Activated T-helper 1 cell treated with anti-CD3 and anti-CD28 coated beads, Interleukin-12 subunit alpha, Interleukin-12 subunit beta, Interleukin-2, Interleukin-4 antibody, amounts not matched to agents 30 ng/mL and 10 ng/mL and 1 ng/mL, durations not matched to agents 14 hours and 24 hours and 36 hours (primary cell): ENCODE results near the gene IGSF5. TPM values are rescaled to one million over a fixed set of nuclear protein-coding genes. Genes with fewer than 3 reads are reported as not detected.

Source experiments
- DNase-seq: peaks from one replicate; pipeline ENCODE4 v3.0.0; 2021; ENCODE audit warnings: low spot score
- H3K27ac Mint-ChIP-seq: one replicate; pipeline ENCODE4 v1.8.0; 2021; ENCODE audit warnings: mild to moderate bottlenecking, mixed read lengths
- H3K27me3 Mint-ChIP-seq: one replicate; pipeline ENCODE4 v1.8.0; 2022; ENCODE audit warnings: mild to moderate bottlenecking, moderate library complexity, mixed read lengths; ENCODE audit not compliant: insufficient read depth
- H3K36me3 Mint-ChIP-seq: one replicate; pipeline ENCODE4 v1.8.0; 2021; ENCODE audit warnings: low read depth, mixed read lengths
- H3K4me1 Mint-ChIP-seq: one replicate; pipeline ENCODE4 v1.8.0; 2021; ENCODE audit warnings: low read depth, mixed read lengths
- H3K4me3 Mint-ChIP-seq: one replicate; pipeline ENCODE4 v1.8.0; 2021; ENCODE audit warnings: mild to moderate bottlenecking, moderate library complexity, mixed read lengths
- H3K9me3 Mint-ChIP-seq: one replicate; pipeline ENCODE4 v1.8.0; 2021; ENCODE audit warnings: mixed read lengths
- intact Hi-C: fragments of 100-400 bp; cut with micrococcal nuclease; formaldehyde crosslinking; loops from one replicate; pipeline ENCODE4 v1.15.1; 2024
- total RNA-seq: library from RNA; stranded (reverse); gene quantifications from 2 replicates; pipeline ENCODE4 v1.2.3, GENCODE V29; 2022

Gene IGSF5
- total RNA-seq, 1 donor from 2014 or later: not detected

DNA sequence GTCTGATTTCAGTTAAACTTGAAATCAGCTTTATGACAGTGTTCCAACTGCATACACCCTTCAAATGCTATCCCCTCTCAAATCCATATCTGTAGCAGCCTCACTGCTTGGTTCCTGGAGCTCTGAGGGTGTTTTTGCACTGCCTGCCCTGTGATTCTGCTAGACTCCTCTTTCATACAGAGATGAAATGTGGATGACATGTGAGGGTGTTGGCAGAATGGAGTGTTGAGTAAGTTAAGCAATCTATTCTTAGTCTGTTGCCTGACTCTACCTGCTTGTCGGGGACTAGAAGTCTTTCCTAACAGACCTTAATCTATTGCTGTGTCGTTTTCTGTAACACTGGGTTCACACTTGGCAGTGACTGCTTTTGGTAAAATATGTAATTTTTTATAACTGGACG lies 9.8 kb downstream of the IGSF5 start:
- Mint-ChIP-seq H3K27me3 (no peaks in the 10 kb centered on the region), H3K36me3 (no peaks in the 10 kb centered on the region), H3K9me3 (no peaks in the 10 kb centered on the region), H3K4me3 (no peak overlapping the region), H3K27ac (no peak overlapping the region), H3K4me1 (no peaks in the 10 kb centered on the region)
- intact Hi-C loops: no loop called here
- no peak for DNase-seq

DNA sequence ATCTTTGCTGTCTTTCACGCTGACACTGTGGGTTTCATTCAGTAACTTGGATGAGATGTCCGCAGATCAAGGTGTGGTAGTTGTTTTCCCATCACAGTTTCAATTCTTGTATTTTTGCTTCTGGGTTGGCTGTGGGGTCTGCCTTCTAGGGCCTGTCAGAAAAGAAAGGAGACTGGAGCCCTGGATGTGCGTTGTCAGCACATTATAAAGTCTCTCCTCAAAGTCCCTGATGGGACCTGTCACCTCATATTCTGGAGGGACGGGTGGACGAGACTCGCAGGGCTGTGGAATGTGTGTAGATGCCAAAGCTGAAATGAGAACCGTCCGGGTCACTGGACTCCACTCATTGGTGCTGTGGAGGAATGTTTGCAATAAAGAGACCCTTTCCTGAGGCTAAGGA lies 11.3 kb downstream of the IGSF5 start:
- no peaks in the 10 kb centered on the region for H3K9me3 Mint-ChIP-seq
- no peak overlapping the region for H3K27ac Mint-ChIP-seq
- intact Hi-C loops: no loop called here
- no peak for DNase-seq
- H3K4me1 Mint-ChIP-seq: no peaks in the 10 kb centered on the region
- no peaks in the 10 kb centered on the region for H3K36me3 Mint-ChIP-seq
- no peaks in the 10 kb centered on the region for H3K27me3 Mint-ChIP-seq
- H3K4me3 Mint-ChIP-seq: no peak overlapping the region

DNA sequence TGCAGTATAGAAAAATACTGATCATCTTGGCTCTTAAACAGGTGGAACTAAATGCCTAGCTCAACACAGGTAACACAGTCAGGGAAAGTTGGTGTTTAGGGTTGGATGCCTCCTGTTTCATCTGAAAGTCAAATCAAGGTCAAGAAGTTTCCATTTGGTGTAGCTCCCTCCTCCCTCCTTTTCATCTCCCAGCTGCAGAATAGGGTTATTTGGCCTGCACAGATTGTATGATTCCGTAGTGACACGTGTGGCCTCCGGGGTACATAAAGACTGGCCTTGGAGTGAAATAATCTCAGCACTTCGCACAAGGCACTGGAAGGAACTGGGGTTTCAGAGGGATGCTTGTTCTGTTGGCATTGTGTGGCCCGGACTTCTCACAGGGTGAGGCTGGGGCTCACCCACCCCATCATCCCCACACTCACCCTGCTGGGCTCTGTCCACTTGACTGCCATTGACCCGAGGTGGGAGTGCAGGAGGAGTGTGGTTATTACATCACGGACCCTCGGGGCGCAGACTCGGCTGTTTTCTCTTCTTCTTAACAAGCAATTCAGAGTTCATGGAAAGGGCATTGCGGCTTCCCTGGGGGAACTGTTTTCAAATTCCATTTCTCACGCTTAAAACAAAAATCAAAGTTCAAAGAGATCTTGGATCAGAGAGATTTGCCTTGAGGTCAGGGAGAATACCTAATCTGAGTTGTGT lies 18.4 kb downstream of the IGSF5 start:
- Mint-ChIP-seq H3K4me1 (no peaks in the 10 kb centered on the region), H3K4me3 (no peak overlapping the region), H3K36me3 (no peaks in the 10 kb centered on the region), H3K27me3 (no peaks in the 10 kb centered on the region), H3K27ac (no peak overlapping the region), H3K9me3 (peaks cover 5% of the 10 kb centered on the region)
- DNase-seq: no peak
- intact Hi-C loops: no loop called here

DNA sequence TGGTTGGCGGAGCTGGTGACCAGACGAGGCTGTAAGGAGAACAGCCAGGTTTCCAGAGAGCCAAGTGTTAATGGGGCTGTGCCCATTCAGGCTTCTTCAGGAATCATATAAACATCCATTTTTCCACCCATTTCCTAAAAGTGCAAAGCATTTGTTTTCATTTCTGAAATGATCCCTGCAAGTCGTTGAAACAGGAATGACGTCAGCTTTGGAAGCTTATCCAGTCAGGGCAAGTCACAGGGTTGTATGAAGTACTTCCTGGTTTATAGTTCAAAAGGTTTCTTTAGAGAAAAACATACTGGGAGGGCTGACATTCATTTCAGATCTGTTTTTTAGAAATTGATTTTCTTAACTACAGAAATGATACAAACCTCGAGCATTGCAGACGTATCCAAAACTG lies 29.2 kb downstream of the IGSF5 start:
- Mint-ChIP-seq H3K4me3 (no peak overlapping the region), H3K36me3 (no peaks in the 10 kb centered on the region), H3K4me1 (no peaks in the 10 kb centered on the region), H3K27ac (no peak overlapping the region), H3K27me3 (no peaks in the 10 kb centered on the region), H3K9me3 (no peaks in the 10 kb centered on the region)
- DNase-seq: no peak
- intact Hi-C loops: no loop called here

DNA sequence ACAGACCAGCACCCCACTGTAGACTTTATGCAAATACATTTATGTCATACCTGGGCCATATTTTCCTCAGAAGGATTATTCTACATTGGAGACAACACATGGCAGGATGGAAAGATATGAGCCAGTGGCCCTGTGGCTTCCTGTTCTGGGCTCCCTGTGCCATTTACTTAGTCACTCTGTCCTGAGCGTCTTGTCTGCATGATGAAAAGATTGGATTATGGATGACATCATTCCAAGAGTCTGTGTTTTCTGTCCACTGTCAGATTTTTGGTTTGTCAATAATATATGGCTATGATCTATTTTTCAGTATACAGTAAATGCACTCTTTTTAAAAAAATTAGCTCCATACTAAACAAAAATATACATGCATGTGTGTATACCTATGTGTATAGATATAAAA lies 30.8 kb downstream of the IGSF5 start:
- H3K36me3 Mint-ChIP-seq: no peaks in the 10 kb centered on the region

DNA sequence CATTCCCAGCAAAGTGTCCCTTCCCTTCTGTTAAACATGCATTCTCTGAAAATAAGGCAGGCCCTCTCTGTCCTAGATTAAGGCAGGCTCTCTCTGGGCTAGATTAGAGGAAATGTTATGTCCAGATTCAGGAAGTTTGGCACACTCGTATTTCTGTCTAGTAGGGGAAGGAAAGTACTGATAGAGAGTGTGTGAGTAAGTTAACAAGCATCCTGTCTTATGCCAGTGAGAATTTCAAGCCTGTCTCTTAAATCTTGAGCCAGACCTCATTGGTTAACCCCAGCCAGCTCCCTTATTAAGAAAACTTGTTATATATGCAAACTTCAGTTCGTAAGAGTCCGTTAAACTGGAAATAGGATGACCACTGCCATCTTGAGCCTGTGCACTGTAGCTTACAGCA lies 31.6 kb downstream of the IGSF5 start:
- DNase-seq: no peak
- Mint-ChIP-seq H3K27ac (no peak overlapping the region), H3K27me3 (no peaks in the 10 kb centered on the region), H3K9me3 (no peaks in the 10 kb centered on the region), H3K36me3 (no peaks in the 10 kb centered on the region), H3K4me3 (no peak overlapping the region), H3K4me1 (no peaks in the 10 kb centered on the region)
- intact Hi-C loops: no loop called here

More for the DNA sequence above, 30.8 kb downstream of the IGSF5 start:
- Mint-ChIP-seq H3K9me3 (no peaks in the 10 kb centered on the region), H3K27ac (no peak overlapping the region), H3K4me3 (no peak overlapping the region), H3K27me3 (no peaks in the 10 kb centered on the region), H3K4me1 (no peaks in the 10 kb centered on the region)
- no peak for DNase-seq
- intact Hi-C loops: no loop called here

DNA sequence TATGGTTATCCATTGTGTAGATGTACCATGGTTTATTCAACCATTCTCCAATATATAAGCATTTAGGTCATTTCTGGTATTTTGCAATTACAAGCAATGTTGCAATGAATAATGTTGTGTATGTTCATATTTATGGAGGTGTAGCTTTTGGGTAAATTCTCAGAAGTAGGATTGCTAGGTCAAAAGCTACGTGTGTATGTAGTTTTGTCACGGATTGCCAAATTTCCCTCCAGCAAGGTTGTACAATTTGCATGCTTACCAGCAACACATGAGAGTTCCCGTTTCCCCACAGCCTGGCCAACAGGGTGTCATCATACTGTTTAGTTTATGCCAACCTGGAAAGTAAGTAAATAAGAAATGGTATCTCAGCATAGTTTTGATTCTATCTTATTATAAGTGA lies 36.3 kb downstream of the IGSF5 start:
- H3K4me3 Mint-ChIP-seq: no peak overlapping the region
- DNase-seq: no peak
- intact Hi-C loops: no loop called here
- no peaks in the 10 kb centered on the region for H3K9me3 Mint-ChIP-seq
- H3K27ac Mint-ChIP-seq: no peak overlapping the region
- H3K4me1 Mint-ChIP-seq: no peaks in the 10 kb centered on the region
- no peaks in the 10 kb centered on the region for H3K36me3 Mint-ChIP-seq
- H3K27me3 Mint-ChIP-seq: no peaks in the 10 kb centered on the region

DNA sequence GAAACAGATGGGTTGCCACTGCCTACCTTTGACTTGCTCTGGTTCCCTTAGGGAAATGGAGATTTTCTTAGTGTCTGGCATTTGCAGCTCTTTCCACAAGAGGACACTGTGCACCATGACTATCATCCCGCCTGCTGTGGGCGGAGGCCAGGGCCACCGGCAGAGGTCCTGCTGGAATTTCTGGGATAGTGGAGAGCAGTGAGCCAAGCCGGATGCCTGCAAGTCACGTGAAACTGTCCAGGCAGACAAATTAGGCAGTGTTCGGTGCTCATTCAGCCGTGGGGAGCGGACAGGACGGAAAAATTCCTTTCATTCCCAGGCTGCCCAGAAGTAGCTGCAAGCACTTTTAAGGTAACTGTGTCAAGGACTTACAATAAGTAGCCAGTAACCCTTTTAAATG lies 43.4 kb downstream of the IGSF5 start:
- Mint-ChIP-seq H3K27ac (no peak overlapping the region), H3K9me3 (no peaks in the 10 kb centered on the region), H3K4me1 (no peaks in the 10 kb centered on the region), H3K36me3 (no peaks in the 10 kb centered on the region), H3K4me3 (no peak overlapping the region), H3K27me3 (no peaks in the 10 kb centered on the region)
- no peak for DNase-seq
- intact Hi-C loops: no loop called here

DNA sequence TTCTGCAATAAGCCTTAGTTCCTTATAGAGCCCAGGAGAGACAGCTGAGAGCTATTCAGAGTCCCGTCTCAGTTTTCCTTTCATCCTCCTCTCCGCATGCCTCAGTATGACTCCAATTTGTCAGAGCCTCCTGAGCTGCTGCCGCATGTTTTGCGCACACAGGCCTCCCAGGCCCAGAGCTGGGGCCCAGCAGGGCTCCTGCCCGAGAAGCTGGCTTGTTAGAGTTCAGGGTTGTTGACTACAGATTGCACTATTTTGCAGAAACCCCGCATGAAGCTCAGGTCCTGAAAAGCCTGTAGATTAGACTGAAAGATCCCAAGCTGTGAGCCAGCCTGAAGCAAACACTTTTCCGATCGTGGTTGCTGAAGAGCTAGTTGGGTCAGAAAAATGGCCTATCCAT lies 51.5 kb downstream of the IGSF5 start:
- intact Hi-C loops: no loop called here
- H3K27me3 Mint-ChIP-seq: no peaks in the 10 kb centered on the region
- no peaks in the 10 kb centered on the region for H3K36me3 Mint-ChIP-seq
- H3K4me3 Mint-ChIP-seq: no peak overlapping the region
- no peaks in the 10 kb centered on the region for H3K4me1 Mint-ChIP-seq
- no peak overlapping the region for H3K27ac Mint-ChIP-seq
- no peak for DNase-seq
- no peaks in the 10 kb centered on the region for H3K9me3 Mint-ChIP-seq

DNA sequence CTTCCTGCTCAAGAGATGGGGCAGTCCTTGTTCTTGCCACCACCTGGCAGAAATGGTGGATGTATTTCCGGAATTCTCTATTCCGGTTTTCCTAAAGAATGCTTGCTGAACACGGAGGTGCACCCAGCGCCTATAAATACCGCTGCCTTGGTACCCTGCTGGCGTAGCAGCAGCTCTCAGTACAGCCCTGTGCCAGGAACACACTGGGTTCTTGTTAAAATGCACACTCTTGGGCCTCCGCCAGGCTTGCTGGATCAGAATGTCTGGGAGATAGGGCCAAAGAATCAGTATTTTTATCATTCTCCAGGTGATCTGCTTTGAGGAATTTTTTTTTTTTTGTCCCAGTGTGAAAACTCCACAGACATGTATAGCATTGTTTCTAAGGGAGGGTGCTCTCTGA lies 54.2 kb downstream of the IGSF5 start:
- Mint-ChIP-seq H3K4me3 (no peak overlapping the region), H3K36me3 (no peaks in the 10 kb centered on the region), H3K4me1 (no peaks in the 10 kb centered on the region), H3K9me3 (no peaks in the 10 kb centered on the region), H3K27ac (no peak overlapping the region), H3K27me3 (no peaks in the 10 kb centered on the region)
- intact Hi-C loops: no loop called here
- DNase-seq: no peak

DNA sequence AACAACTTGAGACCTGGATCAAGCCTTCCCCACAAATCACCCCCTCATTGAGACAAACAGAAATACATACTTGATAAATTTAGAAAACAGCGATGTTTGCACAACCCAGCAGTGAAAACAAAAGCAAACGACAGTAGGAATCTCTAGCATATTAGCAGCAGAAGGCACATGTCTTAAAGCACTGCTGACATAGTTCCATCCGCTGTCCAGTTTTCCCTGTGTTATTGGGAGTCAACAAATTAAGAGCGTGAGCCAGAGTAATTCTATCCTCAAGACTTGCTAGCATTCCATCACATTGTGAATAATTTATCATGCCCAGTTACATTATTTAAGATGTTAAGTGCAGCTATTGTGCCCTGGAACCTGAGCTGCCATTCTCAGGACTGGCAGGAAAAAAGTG lies 55.3 kb downstream of the IGSF5 start:
- H3K36me3 Mint-ChIP-seq: no peaks in the 10 kb centered on the region
- no peaks in the 10 kb centered on the region for H3K9me3 Mint-ChIP-seq
- H3K4me1 Mint-ChIP-seq: no peaks in the 10 kb centered on the region
- H3K27me3 Mint-ChIP-seq: no peaks in the 10 kb centered on the region
- no peak overlapping the region for H3K27ac Mint-ChIP-seq
- no peak overlapping the region for H3K4me3 Mint-ChIP-seq
- no peak for DNase-seq
- intact Hi-C loops: no loop called here

DNA sequence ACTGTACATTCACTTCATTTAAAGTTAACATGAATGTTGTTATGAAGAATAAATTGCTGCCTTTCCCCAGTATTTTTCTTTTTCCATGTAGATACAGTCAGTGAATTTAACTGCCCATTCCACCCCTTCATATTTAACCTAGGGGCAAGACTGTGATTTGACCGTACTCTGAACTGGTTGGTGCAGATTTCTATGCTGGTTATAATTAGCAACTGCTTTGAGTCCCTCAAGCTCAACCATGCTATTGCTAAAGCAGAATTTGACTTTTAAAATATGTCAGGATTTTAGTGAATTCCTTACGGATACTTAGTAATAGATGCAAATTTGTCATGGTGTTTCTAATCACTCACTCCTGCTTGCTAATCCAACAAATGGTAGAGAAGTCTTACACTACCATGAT lies 57.2 kb downstream of the IGSF5 start:
- no peak overlapping the region for H3K4me3 Mint-ChIP-seq
- no peaks in the 10 kb centered on the region for H3K4me1 Mint-ChIP-seq
- H3K36me3 Mint-ChIP-seq: no peaks in the 10 kb centered on the region
- DNase-seq: no peak
- no peak overlapping the region for H3K27ac Mint-ChIP-seq
- no peaks in the 10 kb centered on the region for H3K27me3 Mint-ChIP-seq
- no peaks in the 10 kb centered on the region for H3K9me3 Mint-ChIP-seq
- intact Hi-C loops: no loop called here

DNA sequence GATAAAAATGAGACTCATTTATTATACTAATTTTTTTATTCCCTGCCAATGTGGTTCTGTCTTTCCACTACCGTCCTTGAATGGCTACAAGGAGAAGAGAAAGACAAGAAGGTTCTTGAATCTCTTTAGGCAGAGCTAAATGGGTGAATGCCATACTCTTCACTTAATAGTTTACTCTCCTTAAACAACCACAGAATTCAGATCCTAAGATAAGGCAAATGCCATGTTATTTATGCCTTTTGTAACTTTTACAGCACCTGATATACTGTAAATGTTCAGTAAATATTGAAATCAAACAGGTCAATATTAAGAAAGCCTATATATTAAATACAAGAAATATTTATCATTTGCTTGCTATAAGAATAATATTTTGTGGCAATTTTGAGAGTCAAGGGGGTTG lies 58.4 kb downstream of the IGSF5 start:
- H3K27ac Mint-ChIP-seq: no peak overlapping the region
- DNase-seq: no peak
- no peaks in the 10 kb centered on the region for H3K9me3 Mint-ChIP-seq
- no peaks in the 10 kb centered on the region for H3K4me1 Mint-ChIP-seq
- no peaks in the 10 kb centered on the region for H3K27me3 Mint-ChIP-seq
- H3K4me3 Mint-ChIP-seq: no peak overlapping the region
- no peaks in the 10 kb centered on the region for H3K36me3 Mint-ChIP-seq
- intact Hi-C loops: no loop called here

DNA sequence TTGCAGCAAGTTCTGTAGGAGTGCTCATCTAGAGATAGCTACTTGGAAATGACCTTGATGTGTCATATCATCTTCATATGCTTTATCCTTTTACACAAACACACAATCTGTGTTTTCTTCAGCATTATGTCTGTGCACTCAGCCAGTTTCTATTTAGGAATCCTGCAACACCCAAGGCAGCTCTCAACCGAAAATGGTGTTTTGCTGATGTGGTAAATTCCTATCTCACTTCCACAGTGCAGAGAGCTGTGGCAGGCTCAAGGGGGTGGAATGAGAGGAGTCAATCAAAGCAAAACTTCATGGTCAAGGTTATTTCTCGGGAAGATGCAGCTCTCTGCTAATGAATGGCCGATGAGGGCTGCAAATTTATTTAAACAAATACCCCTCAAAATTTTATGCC lies 59.3 kb downstream of the IGSF5 start:
- Mint-ChIP-seq H3K27ac (no peak overlapping the region), H3K36me3 (no peaks in the 10 kb centered on the region), H3K4me3 (no peak overlapping the region), H3K4me1 (no peaks in the 10 kb centered on the region), H3K9me3 (peaks cover 5% of the 10 kb centered on the region), H3K27me3 (no peaks in the 10 kb centered on the region)
- DNase-seq: no peak
- intact Hi-C loops: no loop called here
